GM10847 (cell line): Measurements from ENCODE around the gene UNC13A.

Source experiments
- POLR2A ChIP-seq: IDR thresholded peaks from 2 replicates; pipeline ENCODE4 v1.6.1; 2011; ENCODE audit not compliant: insufficient read length; ENCODE audit errors: extremely low read depth

Gene UNC13A

DNA sequence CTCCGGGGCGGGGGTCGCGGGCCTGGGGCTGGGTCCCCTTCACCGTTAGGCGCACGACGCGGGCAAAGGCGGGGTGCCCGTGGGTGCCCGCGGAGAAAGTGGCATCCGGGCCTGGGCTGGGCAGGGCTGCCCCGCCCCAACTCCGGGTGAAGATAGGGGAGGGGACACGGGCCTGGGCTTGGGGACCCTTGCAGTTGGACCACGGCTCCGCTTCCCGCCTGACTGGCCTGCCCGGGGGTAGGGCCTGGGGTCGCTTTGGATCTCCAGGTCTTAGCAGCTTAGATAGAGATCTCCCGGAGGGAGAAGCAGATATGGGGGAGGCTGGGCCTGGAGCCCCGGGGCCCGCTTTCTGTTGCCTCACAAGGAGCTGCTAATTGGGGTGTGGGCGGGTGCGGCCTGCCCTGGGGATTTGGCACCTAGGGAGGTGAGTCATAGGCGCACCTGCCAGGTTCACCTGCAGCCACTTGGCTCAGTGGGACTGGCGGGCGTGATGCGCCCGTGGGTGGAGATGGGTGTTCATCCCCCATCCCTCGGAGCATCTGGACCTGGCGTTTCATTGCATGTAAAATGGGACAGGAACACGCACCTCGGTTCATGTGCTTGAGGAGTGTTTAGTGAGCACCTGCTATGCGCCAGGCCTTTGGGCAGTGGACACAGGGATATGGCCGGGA lies 31.7 kb upstream of the UNC13A start:
- TF ChIP-seq POLR2A, result no peak

- peak; percentile 83 for TF ChIP-seq POLR2A
Observed at GRCh38 chr19:17718947-17719711, 31.0 kb upstream of the UNC13A start, which contains the start of gene MAP1S. TSS of gene MAP1S (plus strand) at chr19:17719480. CDS start at chr19:17719503, 23 bp downstream.

DNA sequence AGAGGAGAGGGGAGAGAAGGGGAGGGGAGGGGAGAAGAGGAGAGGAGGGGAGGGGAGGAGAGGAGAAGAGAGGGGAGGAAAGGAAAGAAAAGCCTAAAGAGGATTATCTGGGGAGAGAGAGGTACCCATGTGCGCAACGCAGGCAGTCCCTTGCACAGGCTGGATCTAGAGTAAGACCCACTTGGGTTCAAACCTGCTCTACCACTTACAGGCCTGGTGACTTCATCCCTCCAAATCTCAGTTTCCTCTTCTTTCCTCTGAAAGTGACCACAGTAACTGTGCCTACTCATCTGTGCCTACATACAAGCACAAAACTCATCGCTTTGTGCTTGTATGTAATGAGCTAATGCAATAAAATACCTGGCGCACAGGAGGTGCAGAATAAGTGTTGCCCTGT lies 30.4 kb upstream of the UNC13A start:
- TF ChIP-seq POLR2A, result no peak

- no peak for TF ChIP-seq POLR2A
Observed at GRCh38 chr19:17716309-17716929, 28.3 kb upstream of the UNC13A start.

- no peak for TF ChIP-seq POLR2A
Observed at GRCh38 chr19:17711851-17712250, 23.7 kb upstream of the UNC13A start.

DNA sequence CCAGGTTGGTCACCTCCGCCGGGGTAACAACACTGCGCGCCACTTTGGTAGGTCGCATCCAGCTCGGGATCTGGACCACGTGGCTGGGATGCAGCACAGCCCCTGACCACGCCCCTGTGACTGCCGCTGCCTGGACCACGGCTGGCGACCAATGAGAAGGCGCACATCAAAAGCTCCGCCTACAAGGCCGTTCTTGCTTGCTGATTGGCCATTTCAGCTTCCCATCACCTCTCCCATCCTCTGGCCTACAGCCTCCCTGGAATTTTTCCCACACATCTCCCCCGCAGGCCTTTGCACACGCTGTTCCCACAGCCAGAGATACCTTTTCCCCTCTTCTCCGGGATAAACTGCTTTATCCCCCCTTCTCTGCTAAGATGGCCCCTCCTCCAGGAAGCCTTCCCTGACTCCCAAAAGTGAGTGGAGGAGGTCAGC lies 18.6 kb upstream of the UNC13A start:
- no peak for TF ChIP-seq POLR2A

GRCh38 chr19:17703824-17704463 lies 15.8 kb upstream of the UNC13A start:
- TF ChIP-seq POLR2A, result no peak

DNA sequence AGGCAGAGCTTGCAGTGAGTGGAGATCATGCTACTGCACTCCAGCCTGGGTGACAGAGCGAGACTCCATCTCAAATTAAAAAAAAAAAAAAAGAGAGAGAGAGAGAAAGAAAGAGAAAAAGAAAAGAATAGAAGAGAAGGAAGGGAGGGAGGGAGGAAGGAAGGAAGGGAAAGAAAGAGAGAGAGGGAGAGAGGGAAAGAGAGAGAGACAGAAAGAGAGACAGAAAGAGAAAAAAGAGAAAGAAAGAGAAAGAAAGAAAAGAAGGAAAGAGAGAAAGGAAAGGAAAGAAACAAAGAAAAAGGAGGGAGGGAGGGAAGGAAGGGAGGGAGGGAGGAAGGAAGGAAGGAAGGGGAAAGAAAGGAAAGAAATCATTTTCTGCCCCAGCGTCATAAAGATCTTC lies 7.0 kb upstream of the UNC13A start:
- no peak for TF ChIP-seq POLR2A

- no peak for TF ChIP-seq POLR2A
Observed at GRCh38 chr19:17692566-17692965, 4.4 kb upstream of the UNC13A start.

- TF ChIP-seq POLR2A, result no peak
Observed at GRCh38 chr19:17688853-17689595, 870 bp upstream of the UNC13A start.

DNA sequence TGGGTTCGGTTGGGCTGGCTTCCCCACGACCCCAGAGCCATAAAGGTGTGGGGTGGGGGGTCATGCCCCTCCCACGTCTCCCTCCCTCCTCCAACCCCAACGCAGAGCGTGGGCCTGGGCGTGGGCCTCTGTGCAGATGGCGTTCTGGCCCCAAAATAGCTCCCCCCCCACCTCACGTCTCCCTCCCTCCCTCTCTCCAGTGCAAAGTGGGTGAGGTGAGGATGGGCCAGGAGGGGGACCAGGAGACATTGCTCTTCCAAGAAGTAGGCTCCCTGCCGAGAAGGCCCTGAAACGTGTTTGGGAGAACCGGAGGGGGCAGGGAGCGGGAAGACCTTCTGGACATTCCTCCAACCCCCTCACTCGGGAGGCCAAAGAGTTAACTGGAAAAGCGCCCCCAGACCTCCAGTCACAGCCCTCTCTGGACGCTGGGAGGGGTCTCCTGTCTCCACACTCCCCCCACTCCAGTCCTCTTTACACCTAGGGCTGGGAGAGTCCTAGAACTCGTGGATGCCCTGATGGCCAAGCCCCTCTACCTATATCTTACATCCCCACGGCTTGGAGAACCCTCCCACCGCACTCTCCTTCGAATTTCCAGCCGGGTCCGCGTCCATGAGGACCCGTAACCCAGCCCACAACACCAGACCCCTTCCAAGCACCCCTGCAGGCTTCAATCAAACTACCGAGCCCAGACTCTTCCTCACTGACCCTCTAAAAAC lies 855 bp downstream of the UNC13A start:
- no peak for TF ChIP-seq POLR2A

DNA sequence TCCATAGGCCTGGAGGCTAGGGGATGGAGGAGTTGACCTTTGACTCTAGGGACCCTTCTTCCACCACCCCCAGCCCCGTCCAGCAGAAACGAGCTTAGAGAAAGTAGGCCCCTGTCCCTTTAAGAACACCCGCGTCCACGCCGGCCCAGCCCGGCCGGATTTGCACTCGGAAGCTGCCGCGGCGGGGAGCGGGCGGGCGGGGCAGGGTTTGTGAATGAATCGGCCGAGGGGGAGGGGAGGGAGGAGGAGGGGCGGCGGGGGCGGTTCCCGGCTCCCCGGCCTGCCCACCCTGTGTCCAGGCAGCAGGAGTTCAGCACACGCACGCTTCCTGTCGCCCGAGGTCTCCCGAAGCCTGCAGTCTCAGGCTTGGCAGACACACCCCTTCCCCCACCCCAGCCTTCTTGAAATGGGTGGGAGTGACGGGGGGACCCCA lies 1.5 kb downstream of the UNC13A start:
- no peak for TF ChIP-seq POLR2A

DNA sequence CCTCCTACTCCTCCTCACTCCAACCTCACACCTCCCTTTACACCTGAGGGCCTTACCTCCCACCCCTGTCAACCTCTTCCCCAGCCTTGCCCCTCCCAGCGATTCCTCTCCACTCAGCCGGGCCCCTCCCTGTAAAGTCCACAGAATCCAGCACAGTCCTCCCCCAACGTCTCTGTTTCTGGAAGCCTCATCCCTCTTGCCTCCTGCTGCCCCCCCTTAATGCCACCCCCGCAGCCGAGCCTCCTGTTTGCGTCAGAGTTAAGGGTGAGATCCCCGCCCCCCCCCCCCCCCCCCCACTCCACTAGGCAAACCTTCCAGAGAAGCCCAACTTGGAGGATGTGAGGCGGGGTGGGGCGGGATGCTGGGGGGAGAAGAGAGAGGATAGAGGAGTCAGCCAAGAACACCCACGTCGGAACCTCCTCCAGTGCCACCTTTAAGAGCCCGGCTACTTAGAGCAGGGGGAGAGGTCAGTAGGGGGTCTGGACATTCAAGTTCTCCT lies 2.1 kb downstream of the UNC13A start:
- no peak for TF ChIP-seq POLR2A

DNA sequence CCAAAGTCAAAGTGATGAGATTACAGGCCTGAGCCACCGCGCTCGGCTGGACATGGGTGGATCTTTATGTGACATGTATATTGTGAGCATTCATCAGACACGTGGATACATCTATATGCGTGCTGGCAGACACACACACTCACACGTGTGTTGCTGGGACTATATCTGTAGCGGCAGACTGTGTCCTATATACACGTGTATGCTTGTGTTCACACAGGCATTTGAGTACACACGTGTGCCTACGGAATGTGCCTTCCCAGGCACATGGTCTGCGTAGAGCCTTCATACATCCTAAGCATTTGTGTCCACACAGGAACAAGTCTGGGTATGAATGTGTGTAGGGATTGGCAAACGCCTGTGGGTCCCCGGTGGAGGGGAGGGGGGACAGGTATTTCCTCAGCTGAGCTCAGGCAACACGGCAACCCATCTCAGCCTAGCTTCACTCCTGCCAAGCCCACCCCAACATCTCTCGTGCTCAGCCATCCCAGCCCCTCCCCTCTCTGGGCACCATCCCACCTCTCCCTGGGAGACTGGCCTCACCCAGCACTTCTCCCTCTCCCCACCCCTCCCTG lies 2.6 kb downstream of the UNC13A start:
- no peak for TF ChIP-seq POLR2A
